B cell (primary cell): ENCODE measurements around the gene ARHGEF26. TPM values are rescaled to one million over a fixed set of nuclear protein-coding genes. Genes with fewer than 3 reads are reported as not detected.

Source experiments
- ATAC-seq: fragments of 200-7000 bp; cut with Tn5 transposase; one replicate; pipeline ENCODE4 v1.10.0; 2021; ENCODE audit warnings: low read depth, mild to moderate bottlenecking, moderate number of reproducible peaks, moderate library complexity
- CTCF ChIA-PET: fragments of 350-600 bp; sonication (Branson Sonifier 250); formaldehyde crosslinking; loops from one replicate; lab custom pipeline; 2021; ENCODE audit warnings: antibody characterized with exemption, inconsistent platforms; lab: Charles Lee
- POLR2A ChIA-PET: fragments of 350-600 bp; sonication (Branson Sonifier 250); formaldehyde crosslinking; loops from one replicate; lab custom pipeline; 2021; ENCODE audit warnings: antibody characterized with exemption; lab: Charles Lee
- DNase-seq: peaks from one replicate; pipeline ENCODE4 v3.0.0; 2013
- H2AFZ ChIP-seq: 2 replicates; pipeline ENCODE4 v1.6.1; 2012; ENCODE audit warnings: mild to moderate bottlenecking, low read depth, low read length; ENCODE audit not compliant: insufficient read depth, poor library complexity, severe bottlenecking
- H3K27ac ChIP-seq, 2 donors: 1 replicate in 1 of 2; 2 replicates in 1 of 2; pipeline ENCODE4 v1.5.1; 2012 to 2013; ENCODE audit warnings: low read length in 2 of 2, mild to moderate bottlenecking in 2 of 2, moderate library complexity in 1 of 2
- H3K27me3 ChIP-seq, 4 experiments: fragments of 200-600 bp in 1 of 4; sonication (generic) in 1 of 4; replicated peaks in 1 of 4; 1 replicate in 2 of 4; 2 replicates in 2 of 4; pipeline versions ENCODE4 v1.6.1 to v1.7.0; 2013 to 2016; ENCODE audit warnings: low read length in 3 of 4, mild to moderate bottlenecking in 2 of 4, mixed read lengths in 1 of 4, moderate library complexity in 1 of 4; ENCODE audit not compliant: insufficient read depth in 4 of 4, control insufficient read depth in 3 of 4; ENCODE audit errors: control extremely low read depth in 1 of 4
- H3K36me3 ChIP-seq, 2 experiments: replicated peaks in 1 of 2; 1 replicate in 1 of 2; 2 replicates in 1 of 2; pipeline versions ENCODE4 v1.6.1 to v1.7.1; 2013; ENCODE audit warnings: low read length in 1 of 2; ENCODE audit not compliant: insufficient read depth in 2 of 2, control insufficient read depth in 1 of 2; ENCODE audit errors: control extremely low read depth in 1 of 2, extremely low read depth in 1 of 2
- H3K4me1 ChIP-seq, 2 donors: fragments of 200-600 bp in 1 of 2; sonication (generic) in 1 of 2; 1 replicate in 1 of 2; 2 replicates in 1 of 2; pipeline versions ENCODE4 v1.5.1 to v1.6.1; 2013 to 2017; ENCODE audit warnings: low read length in 2 of 2; ENCODE audit not compliant: control insufficient read depth in 2 of 2, insufficient read depth in 2 of 2
- H3K4me2 ChIP-seq: replicated peaks from 2 replicates; pipeline ENCODE3; 2012; ENCODE audit warnings: mild to moderate bottlenecking, low read depth, low read length; ENCODE audit not compliant: poor library complexity, severe bottlenecking
- H3K4me3 ChIP-seq, 5 experiments: fragments of 200-600 bp in 1 of 5; sonication (generic) in 1 of 5; 1 replicate in 3 of 5; 2 replicates in 2 of 5; pipeline versions ENCODE4 v1.5.1 to v1.7.0; 2011 to 2016; ENCODE audit warnings: low read length in 4 of 5, mild to moderate bottlenecking in 4 of 5, low read depth in 2 of 5, control low read depth in 1 of 5, moderate library complexity in 1 of 5; ENCODE audit not compliant: insufficient read depth in 1 of 5; ENCODE audit errors: control extremely low read depth in 1 of 5, extremely low read depth in 1 of 5
- H3K79me2 ChIP-seq: fragments of 200-600 bp; sonication (generic); one replicate; pipeline ENCODE4 v1.6.0; 2016; ENCODE audit warnings: low read length; ENCODE audit not compliant: control insufficient read depth, insufficient read depth
- H3K9ac ChIP-seq: fragments of 200-600 bp; sonication (generic); 2 replicates; pipeline ENCODE4 v1.6.1; 2017; ENCODE audit warnings: mild to moderate bottlenecking, low read length, moderate library complexity
- H3K9me3 ChIP-seq, 3 donors: one replicate each; pipeline versions ENCODE4 v1.6.1 to v1.7.1; 2013; ENCODE audit warnings: low read length in 2 of 3; ENCODE audit not compliant: control insufficient read depth in 2 of 3, insufficient read depth in 1 of 3; ENCODE audit errors: control extremely low read depth in 1 of 3
- H4K20me1 ChIP-seq: 2 replicates; pipeline ENCODE4 v1.6.0; 2012; ENCODE audit warnings: mild to moderate bottlenecking, low read length; ENCODE audit not compliant: insufficient read depth, control insufficient read depth, poor library complexity, severe bottlenecking
- H3K27ac Mint-ChIP-seq: one replicate; pipeline ENCODE4 v1.8.0; 2021; ENCODE audit warnings: mixed read lengths
- H3K27me3 Mint-ChIP-seq: one replicate; pipeline ENCODE4 v1.8.0; 2021; ENCODE audit warnings: mixed read lengths
- H3K4me1 Mint-ChIP-seq: one replicate; pipeline ENCODE4 v1.8.0; 2021; ENCODE audit warnings: mixed read lengths
- H3K4me3 Mint-ChIP-seq: one replicate; pipeline ENCODE4 v1.8.0; 2021; ENCODE audit warnings: mixed read lengths
- H3K9me3 Mint-ChIP-seq: one replicate; pipeline ENCODE4 v1.8.0; 2022; ENCODE audit warnings: mixed read lengths; ENCODE audit not compliant: insufficient read depth
- EZH2 ChIP-seq: IDR thresholded peaks from 2 replicates; pipeline ENCODE4 v1.6.1; 2012; ENCODE audit warnings: borderline replicate concordance, low read depth, mild to moderate bottlenecking, moderate library complexity, low read length; ENCODE audit not compliant: insufficient read depth, poor library complexity, severe bottlenecking
- WGBS: methylation state at CpG from one replicate; pipeline ENCODE4 v1.1.5; 2013; ENCODE audit warnings: missing lambda C conversion rate; ENCODE audit not compliant: insufficient coverage; 5-methylcytosine and 5-hydroxymethylcytosine counted together
- intact Hi-C: fragments of 100-400 bp; cut with micrococcal nuclease; formaldehyde crosslinking; loops from one replicate; pipeline ENCODE4 v1.10.0; 2022
- polyA plus RNA-seq: library from polyadenylated mRNA; depleted of rRNA; stranded (reverse); fragments of >200 nt; gene quantifications from 2 replicates; pipeline ENCODE4 v1.2.3, GENCODE V29; 2012
- total RNA-seq, 2 donors: library from RNA; stranded (reverse); fragments of 120-200 nt in 1 of 2; gene quantifications; 1 replicate in 1 of 2; 2 replicates in 1 of 2; pipeline versions ENCODE4 v1.2.3 to v1.2.4, GENCODE V29; 2013 to 2022
- TF ChIP-seq, protein P1 (sequence below): fragments of 200-600 bp; IDR thresholded peaks from one replicate; pipeline ENCODE4 v1.8.0; 2022; ENCODE audit warnings: antibody characterized with exemption, mild to moderate bottlenecking

ARHGEF26 gene
- total and polyA plus RNA-seq, 2 donors (not counting 1 experiment from before 2014, with no cell fraction given), result not detected

DNA sequence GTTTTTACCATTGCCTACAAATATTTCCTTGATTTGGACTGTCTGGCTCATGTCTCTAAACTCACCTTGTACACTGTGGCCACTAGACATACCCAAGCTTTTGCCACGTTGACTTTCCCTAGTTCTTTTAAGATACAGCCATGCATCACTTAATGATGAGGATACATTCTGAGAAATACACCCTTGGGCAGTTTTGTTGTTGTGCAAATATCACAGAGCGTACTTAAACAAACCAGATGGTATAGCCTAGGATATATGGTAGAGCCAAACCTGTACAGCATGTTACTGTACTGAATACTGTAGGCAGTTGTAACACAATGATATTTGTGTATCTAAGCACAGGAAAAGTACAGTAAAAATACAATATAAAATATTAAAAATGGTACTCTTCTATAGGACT is 5.5 kb downstream of the ARHGEF26 start:
- Histone ChIP-seq H2AFZ (no peak overlapping the region), H4K20me1 (no peaks in the 10 kb centered on the region), H3K9me3 (no peaks in the 10 kb centered on the region), H3K4me2 (no peak overlapping the region), H3K27ac (no peak overlapping the region), H3K79me2 (no peaks in the 10 kb centered on the region), H3K27me3 (peaks cover 0 to 22% (median 13%) of the 10 kb centered on the region in 4 experiments), H3K4me1 (peaks cover 14 to 15% of the 10 kb centered on the region in 2 donors), H3K9ac (no peak overlapping the region), H3K4me3 (no peak overlapping the region), H3K36me3 (no peaks in the 10 kb centered on the region)
- CTCF ChIA-PET, result no interaction called here
- TF ChIP-seq, protein P1, sequence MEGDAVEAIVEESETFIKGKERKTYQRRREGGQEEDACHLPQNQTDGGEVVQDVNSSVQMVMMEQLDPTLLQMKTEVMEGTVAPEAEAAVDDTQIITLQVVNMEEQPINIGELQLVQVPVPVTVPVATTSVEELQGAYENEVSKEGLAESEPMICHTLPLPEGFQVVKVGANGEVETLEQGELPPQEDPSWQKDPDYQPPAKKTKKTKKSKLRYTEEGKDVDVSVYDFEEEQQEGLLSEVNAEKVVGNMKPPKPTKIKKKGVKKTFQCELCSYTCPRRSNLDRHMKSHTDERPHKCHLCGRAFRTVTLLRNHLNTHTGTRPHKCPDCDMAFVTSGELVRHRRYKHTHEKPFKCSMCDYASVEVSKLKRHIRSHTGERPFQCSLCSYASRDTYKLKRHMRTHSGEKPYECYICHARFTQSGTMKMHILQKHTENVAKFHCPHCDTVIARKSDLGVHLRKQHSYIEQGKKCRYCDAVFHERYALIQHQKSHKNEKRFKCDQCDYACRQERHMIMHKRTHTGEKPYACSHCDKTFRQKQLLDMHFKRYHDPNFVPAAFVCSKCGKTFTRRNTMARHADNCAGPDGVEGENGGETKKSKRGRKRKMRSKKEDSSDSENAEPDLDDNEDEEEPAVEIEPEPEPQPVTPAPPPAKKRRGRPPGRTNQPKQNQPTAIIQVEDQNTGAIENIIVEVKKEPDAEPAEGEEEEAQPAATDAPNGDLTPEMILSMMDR, result no peak
- TF ChIP-seq EZH2, result no peak
- H3K4me3 Mint-ChIP-seq, result no peak overlapping the region
- no peaks in the 10 kb centered on the region for H3K9me3 Mint-ChIP-seq
- POLR2A ChIA-PET, result no interaction called here
- H3K4me1 Mint-ChIP-seq, result peaks cover 13% of the 10 kb centered on the region
- peaks cover 39% of the 10 kb centered on the region for H3K27me3 Mint-ChIP-seq
- no peak overlapping the region for H3K27ac Mint-ChIP-seq
- intact Hi-C loops, result no loop called here
- DNase-seq (no peak), ATAC-seq (no peak)
- WGBS, result no CpG with 5 or more reads among the region's 2 CpGs

DNA sequence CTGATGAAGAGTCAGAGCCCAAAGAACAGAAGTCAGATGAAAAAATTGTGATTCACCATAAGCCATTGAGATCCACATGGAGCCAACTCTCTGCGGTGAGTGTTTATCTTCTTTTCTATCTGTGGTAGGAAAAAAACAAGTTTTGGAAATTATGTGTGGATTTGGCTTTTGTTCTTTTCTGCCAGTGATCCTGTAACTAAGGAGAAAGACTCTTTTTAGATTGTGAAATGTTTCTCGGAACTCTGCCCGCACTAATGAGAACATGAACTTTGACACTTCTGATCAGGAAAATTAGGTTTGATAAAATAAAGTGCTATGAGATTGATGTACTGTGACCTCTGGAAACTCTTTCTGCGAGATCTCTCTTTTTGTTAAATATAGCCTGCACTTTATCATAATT is 8.4 kb downstream of the ARHGEF26 start:
- WGBS, result 100% methylated on average over 3 of the region's 4 CpGs
- intact Hi-C loops, result no loop called here
- ATAC-seq (no peak), DNase-seq (no peak)
- Histone ChIP-seq H3K4me2 (no peak overlapping the region), H3K27me3 (peaks cover 0 to 2% (median under 1%) of the 10 kb centered on the region in 4 experiments), H3K27ac (no peak overlapping the region), H4K20me1 (no peaks in the 10 kb centered on the region), H3K4me1 (no peaks in the 10 kb centered on the region), H3K9me3 (no peaks in the 10 kb centered on the region), H3K36me3 (no peaks in the 10 kb centered on the region), H3K79me2 (no peaks in the 10 kb centered on the region), H3K4me3 (no peak overlapping the region), H3K9ac (no peak overlapping the region), H2AFZ (no peak overlapping the region)
- Mint-ChIP-seq H3K4me1 (no peaks in the 10 kb centered on the region), H3K4me3 (no peak overlapping the region), H3K9me3 (no peaks in the 10 kb centered on the region), H3K27ac (no peak overlapping the region), H3K27me3 (peaks cover 32% of the 10 kb centered on the region)
- CTCF ChIA-PET, result no interaction called here
- POLR2A ChIA-PET, result no interaction called here
- no peak for TF ChIP-seq EZH2
- TF ChIP-seq, protein P1, result no peak
